Suppressor macrophage treated with lipopolysaccharide for 1 hour (primary cell): Measurements from ENCODE around the gene SLC36A2.
"Not testable (repeated sequence)": the region's sequence is repeated elsewhere in the genome, so short reads cannot be mapped to it uniquely, and the experiment has no call there.

Source experiments
- DNase-seq, 3 donors: peaks; one replicate each; pipeline ENCODE4 v3.0.0-alpha.2; 2020 to 2022

Gene SLC36A2

DNA sequence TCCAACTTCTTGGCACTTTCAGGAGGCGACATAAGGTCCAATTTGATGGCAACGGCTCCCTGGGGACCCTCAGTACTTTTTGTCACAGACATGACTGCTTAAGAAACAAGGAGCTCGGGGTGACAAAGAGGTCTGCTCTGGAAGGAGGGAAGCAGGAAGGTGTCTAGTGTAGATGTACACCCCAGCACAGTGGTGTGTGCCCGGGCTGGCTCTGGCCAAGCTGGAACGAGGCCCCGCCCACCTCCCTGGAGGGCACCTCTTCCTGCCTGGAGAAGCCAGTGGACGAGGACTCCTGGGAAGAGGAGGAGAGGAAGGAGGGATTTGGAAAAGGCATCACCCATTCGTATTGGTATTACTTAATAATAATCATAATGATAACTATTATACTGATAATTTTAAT lies at the start of gene SLC36A2:
Gene SLC36A2, minus strand, starts transcription at position 191 of the 400 bp plus-strand sequence. Its CDS starts 99 bp downstream, at position 92.
- no peak for DNase-seq

DNA sequence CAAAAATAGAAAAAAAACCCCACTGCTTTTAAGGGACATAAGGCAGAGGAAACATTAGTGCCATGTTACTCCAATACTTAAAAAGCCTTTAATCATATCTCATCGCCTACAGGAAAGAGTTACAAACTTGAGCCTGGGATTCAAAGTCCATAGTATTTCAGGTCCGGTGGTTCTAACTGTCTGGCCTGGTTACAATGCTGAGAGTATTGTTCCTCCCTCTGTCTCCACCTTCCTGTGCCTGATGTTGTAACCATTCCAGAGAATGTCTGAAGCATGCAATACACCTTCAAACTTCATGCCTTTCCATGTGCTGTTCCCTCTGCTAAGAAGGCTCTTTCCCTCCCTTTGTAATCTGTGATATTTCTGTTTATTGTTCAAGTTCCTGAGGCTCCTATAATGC lies 41.6 kb upstream of the SLC36A2 start:
- DNase-seq: no peak

DNA sequence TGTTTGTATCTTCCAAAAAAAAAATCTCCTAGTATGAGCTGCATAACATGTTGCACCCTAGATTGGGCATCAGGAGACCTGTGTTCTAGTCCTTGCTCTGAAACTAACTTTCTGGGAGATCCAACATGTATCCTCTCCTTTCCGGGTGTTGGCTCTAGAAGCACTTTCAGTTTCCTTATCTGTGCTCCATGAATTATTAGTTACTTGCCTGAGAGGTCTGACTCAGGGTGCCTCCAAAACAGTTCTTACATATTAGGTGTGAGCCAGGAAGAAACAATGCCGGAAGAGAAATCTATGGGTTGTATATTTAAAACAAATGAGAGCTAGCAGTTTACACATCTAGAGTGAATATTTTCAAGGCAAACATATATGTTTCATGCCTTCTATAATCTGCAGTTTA lies 36.7 kb upstream of the SLC36A2 start:
- DNase-seq: no peak

DNA sequence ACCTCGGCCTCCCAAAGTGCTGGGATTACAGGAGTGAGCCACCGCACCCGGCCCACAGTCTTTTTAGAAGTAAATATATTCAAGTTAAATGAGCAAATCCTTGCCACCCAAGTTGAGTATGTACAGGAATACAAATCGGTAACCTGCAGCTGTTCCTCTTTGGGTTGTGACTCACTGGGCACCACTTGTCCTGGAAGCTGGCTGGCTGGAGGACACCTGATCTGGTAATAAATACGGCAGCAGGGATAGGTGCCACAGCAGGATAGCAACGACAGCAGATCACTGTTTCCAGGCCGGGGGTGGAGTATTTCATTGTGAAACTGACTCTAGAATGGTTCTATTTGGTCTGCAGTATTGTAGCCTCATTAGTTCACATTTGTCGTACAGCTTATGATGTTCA lies 35.7 kb upstream of the SLC36A2 start:
- no peak for DNase-seq

DNA sequence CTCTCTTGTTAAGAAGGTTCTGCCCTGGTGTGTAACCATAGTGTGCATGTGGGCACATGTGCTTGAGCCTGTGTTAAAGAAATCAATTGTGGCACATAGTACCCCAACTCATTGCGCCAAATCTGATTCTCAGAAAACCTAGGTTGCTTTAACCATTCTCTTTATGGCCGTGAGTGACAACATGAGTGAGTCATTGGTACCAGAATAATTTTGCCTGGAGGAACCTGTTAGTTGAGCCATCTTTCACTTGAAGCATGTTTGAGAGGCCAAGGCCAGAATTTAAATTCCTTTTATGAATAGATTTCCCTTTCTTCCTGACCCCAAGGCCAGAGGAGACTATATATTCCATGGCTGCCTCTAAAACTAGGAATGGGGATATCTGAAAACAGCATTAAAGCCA lies 35.2 kb upstream of the SLC36A2 start:
- DNase-seq: no peak

DNA sequence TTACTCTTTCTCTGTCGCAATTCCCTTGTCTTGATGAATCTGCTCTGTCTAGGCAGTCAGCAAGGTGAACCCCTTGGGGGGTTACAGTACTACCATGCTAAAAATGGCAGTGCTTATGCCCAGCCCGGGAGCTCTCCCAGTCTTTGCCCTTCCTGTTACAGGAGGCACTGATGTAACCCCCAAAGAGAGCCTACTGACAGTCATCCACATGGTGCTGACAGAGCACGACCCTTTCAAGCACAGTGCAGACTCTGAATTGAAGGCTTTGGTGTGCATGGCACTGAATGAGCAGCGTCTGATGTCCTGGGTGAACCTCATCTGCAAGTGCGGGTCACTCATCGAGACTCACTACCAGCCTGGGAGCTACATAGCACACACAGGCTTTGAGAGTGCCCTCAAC lies 34.5 kb upstream of the SLC36A2 start:
- DNase-seq: no peak

DNA sequence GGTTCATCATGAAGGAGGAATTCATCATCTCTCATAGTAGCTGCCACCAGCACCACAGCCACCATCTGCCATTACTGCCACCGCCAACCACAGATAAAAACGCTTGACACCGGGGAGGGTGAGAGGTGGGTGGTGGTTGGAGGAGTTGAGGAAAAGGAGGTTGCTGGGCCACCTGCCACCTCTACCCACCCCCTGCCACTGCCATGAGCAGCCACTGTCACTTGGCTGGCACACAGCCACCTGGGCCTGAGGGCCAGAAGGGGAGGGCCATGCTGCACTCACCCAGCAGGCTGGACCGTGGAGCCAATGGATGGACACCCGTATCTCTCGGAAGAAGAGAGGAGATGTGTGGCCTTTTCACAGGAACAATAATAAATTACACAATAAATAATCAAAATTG lies 31.3 kb upstream of the SLC36A2 start:
- DNase-seq: no peak

DNA sequence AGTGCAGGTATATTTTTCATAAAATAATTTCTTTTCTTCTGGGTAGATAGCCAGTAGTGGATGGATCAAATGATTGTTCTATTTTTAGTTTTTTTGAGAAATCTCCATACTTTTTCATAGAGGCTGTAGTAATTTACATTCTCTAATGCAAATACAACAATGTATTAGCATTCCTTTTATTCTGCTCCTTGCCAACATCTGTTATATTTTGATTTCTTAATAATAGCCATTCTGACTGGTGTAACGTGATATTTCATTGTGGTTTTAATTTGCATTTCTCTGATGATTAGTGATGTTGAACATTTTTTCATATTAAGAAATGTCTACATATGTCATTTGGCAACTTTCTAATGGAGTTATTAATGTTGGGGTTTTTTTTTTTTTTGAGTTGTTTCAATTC lies 27.2 kb upstream of the SLC36A2 start:
- DNase-seq: no peak

DNA sequence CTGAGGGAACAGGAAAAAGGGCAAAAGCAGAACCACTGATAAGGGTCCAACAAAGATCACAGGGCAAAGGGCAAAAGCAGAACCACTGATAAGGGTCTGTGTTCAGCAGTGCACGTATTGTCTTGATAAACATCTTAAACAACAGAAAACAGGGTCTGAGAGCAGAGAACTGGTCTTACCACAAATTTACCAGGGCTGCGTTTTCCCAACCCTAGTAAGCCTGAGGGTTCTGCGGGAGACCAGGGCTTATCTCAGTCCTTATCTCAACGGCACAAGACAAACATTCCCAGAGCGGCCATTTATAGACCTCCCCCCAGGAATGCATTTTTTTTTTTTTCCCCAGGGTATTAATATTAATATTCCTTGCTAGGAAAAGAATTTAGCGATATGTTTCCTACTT lies 19.7 kb upstream of the SLC36A2 start:
- DNase-seq: not testable (repeated sequence)

DNA sequence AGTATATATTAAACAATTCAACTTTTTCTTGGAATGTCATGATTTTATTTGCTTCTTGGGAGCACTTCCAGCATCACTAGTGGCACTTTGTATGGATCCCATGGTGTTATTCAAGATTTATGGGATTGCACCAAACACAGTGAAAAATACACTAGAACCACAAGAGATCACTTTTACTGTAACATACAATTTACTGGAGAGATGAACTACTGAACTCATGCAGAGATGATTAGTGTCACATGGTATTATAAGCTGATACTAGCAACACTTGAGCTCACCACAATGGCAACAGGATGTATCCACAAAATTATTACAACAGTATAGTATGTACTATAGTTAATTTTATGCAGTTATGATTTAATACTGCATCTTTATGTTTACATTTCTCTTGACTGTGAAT lies 16.3 kb upstream of the SLC36A2 start:
- no peak for DNase-seq

DNA sequence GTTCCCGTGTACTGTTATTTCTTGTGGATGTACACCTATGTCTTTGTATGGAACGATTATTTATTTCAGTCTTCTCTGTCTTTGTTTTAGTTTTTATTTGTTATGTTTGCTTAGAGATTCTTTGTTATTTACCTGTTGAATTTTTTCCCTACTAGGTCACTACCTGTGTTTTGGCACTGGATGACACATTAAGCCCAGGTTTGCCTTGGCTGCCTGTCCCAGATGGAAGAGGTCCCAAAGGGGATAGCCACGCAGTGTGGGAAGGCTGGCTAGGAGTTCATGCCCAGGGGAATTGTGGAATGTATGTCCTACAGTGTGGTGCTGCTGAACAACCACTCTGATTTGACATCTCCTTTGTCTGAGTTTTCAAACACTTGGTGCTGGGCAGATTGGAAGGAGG lies 15.6 kb upstream of the SLC36A2 start:
- DNase-seq: no peak

DNA sequence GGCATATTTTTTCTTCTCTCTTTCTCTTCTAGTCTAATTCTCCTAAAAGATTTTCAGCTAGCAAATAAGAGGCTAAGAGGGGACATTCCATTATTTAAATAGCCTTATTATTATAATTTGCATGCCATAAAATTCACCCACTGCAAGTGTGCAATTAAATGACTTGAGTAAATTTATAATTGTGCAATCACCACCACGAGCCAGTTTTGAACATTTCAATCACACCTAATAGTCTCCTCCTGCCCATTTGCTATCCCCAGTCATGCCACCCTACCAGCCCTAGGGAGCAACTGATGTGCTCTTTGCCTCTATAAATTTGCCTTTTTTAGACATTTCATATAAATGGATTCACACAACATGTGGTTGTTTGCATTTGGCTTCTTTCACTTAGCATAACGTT lies 12.0 kb upstream of the SLC36A2 start:
- DNase-seq: no peak

DNA sequence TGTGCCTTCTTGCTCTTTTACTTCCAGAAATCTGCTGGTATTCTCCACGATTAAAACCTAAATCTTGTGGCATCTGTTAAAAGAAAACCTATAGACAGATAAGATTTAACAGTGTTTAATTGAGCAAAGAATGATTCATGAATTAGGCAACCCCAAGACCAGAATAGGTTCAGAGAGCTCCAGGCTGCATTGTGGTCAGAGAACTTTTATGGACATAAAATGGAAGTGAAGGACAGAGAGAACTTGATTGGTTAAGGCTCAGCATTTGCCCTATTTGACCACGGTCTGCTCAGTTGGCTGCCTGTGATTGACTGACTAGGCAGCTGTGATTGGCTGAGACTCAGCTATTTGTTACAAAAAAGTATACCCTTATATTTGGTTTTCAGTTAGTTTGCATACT lies 10.4 kb upstream of the SLC36A2 start:
- peak in 1 of 3 donors; percentile 14 for DNase-seq

DNA sequence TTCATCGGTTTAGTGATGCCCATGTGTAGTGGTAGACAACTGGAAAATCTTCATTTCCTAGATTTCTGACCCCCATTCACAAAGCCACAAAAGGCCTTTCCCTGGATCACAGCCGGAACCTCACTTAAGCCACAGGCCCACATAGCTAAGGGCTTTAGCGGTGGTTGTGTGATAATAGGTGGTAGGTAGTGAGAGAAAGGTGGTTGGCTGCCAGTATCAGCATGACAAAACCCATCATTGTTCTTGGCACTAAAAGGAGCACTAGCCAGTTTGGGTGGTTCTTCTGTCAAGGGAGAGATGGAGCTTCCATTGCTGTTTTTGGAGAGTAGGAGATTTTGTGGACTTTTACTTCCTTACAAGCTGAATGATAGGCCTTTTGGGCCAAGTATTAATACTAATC lies 9.7 kb upstream of the SLC36A2 start:
- DNase-seq: no peak

DNA sequence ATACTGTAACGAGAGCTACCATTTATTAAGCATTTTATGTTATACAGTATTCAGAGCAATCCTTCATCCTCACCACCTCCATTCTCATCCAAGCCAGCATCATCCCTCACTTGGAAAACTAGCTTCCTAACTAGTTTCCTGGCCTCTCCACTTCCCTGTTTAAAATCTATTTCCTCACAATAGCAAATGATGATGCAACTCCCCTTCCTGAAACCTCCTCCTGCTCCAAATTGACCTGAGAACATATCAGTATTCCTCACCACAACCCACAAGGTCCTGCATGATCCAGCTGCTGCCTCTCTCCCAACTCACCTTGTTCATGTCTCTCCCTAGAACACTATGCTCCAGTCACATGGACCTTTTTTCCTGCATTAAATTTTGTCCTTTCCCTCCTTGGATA lies 4.3 kb upstream of the SLC36A2 start:
- DNase-seq: peak; percentile 17 to 51 (median 33)

DNA sequence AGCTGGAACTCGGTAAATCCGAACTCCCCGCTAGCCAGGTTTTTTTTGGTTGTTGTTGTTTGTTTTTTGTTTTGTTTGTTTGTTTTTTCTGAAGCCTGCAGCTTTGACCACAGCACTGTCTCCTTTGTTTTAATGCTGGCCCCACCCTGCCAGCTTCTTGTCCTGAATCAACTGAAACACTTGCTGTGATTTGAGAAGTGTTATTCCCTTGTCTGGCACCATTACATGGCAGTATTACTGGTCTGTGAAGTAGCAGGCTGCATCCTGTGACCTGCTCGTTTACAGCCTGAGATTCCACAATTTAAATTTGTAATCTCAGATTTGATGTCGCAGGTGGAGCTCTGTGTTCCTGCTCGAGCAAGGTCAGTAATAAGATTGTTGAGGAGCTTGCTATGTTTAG lies 1.4 kb upstream of the SLC36A2 start:
- DNase-seq: no peak

DNA sequence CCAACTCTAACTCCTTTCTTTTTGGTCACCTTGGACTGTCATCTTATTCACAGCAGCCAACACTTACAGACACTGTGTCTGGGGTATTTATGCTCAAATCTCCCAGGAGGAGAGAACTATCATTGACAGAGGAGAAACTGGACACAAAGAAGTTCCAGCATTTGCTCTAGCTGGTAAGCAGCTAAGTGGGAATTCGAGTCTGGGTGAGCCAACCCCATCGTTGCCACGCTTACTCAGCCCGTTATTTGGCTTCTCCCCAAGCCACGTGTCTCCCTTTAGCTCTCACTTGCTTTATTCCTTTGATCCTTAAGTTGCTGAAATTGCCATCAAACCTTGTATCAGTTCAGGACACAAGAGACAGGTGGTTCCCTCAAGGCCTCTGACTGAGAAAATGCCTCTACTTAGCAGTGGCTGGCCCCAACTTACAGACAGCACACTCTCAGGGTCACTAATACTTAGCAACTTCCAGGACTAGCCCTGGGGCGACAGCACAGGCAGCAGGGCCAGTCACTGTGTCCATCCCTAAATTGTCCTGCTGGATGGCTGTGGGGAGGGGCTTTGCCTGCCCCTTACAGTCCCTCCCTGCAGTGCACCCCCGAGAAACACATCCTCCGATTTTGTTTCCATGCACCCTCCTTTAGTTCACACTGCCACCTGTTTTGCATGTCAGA lies 1.4 kb downstream of the SLC36A2 start:
- DNase-seq: no peak

DNA sequence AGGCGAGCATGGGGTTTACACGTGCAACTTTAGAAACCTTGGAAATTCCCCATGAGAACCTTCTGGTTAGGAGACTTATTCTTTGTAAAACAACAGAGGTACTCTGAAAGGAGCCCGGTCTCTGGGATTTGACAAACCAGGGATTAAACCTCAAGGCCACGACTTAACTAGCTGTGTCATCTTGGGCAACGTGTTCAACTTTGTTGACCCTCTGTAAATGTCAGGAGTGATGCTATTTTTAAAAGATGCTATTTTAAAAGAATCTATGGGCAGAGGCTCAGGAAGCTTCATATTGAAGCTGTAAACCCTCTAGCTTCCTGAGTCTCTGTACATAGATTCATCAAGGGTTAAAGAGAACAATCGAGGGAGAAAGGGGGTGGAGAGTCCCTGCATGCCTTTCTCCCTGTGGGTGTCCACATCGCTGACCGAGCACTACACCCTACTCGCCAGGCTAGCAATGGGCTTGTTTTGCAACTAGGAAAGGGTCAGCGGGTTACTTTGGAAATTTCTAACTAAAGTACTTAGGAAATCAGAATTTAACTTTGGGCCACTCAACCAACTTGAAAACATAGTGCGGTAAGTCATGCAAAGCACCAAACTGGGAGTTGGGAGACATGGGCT lies 2.1 kb downstream of the SLC36A2 start:
- peak; percentile 30 to 33 (median 30) for DNase-seq

DNA sequence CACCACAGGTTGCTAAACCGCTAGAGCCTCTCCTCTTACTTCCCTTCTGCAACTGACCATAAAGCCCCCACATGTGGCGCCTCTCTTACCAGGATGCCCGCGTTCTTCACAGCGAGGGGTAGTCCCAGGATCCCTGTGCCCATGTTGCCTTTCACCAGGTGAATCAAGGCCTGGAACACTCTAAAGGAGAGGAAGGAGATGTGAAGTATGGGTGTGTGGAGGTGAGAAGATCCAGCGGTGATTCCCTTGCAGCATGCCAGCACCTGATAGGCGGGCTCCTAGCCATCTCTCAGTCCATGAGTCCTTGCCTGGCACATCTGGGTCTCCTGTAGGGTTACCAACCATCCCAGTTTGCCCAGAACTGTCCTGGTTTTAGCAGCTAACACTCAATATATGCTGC lies 3.3 kb downstream of the SLC36A2 start:
- no peak for DNase-seq

DNA sequence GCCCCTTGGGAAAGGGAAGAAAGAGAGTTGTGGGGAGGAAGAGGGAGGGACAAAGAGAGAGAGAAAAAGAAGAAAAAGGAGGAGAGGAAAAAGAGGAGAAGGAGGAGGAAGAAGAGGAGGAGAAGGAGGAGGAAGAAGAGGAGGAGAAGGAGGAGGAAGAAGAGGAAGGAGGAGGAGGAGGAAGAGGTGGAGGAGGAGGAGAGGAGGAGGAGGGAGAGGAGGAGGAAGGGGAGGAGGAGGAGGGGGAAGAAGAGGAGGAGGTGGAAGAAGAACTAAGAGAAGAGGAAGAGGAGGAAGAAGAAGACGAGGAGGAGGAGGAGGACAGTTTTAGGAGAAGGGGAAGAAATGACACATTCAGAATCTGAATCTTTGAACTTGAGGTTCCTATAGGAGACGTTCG lies 7.4 kb downstream of the SLC36A2 start:
- no peak for DNase-seq

DNA sequence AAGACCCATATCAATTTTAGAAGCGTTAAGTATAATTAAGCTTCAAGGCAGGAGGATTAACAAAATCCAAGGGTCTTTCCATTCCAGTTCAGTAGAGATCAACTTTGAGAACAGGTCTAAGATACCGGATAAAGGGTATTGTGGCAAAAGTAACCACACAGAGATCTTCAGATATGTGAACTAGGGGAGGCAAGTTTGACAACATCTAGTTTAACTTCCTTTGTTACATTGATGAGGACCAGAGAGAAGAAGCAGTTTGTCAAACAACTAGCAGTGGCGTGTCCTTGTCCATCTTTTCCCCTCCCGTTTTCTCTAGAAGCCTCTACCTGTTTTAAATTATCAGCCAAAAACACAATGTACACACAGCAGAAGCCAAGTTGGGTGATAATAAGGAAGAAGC lies 8.6 kb downstream of the SLC36A2 start:
- no peak for DNase-seq

DNA sequence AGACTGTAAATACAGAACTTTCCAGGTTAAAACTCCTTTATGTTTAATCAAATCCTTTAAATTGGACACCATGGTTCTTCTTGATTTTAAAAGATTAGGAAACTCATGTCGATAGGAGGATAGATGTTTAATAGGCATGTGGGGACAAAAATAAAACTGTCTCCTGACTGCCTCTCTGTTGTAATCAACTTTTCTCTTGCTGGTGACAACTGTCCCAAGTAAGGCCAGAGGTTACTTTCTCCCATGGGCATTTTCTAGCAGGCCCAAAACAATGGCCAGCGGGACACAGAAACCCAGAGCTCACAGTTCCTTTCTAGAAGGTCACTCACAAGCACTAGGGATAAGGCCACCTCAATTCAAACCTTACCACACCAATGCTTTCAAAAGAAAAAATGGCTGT lies 14.5 kb downstream of the SLC36A2 start:
- no peak for DNase-seq

DNA sequence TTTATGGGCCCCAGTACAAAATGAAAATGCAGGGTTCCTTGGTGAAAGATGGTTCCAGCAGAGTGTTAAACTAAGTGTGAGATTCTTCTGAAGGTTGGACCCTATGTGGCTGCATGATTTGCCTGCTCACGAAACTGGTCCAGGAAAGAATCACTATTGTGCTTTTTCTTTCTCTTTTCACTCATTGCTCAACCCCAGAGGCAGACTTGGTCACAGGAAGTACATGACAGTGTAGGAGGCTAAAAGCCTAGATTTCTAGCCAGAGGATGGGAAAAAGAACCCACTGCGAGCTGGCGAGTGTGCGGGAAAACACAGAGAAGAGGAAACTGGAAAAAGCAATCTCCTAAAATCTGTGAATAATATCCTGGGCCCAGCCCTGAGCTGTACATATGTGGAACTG lies 18.6 kb downstream of the SLC36A2 start:
- peak; percentile 71 to 79 (median 76) for DNase-seq

DNA sequence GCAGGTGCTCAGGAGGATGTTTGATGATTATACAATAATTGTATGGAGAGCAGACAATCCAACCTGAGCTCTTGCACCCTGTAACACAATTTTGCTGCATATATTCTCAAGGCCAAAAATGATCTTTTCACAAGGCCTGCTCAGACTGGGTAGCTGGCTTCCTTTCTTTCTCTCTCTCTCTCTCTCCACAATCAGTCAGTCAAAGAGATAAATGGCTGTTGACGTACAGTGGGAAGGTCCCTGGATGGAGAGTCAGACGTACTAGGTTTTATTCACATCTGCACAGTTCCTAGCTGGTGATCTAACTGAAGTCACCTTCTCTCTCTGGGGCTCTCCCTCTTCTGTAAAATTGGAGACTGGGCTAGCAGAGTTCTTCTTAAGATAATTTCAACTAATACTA lies 19.8 kb downstream of the SLC36A2 start:
- no peak for DNase-seq

DNA sequence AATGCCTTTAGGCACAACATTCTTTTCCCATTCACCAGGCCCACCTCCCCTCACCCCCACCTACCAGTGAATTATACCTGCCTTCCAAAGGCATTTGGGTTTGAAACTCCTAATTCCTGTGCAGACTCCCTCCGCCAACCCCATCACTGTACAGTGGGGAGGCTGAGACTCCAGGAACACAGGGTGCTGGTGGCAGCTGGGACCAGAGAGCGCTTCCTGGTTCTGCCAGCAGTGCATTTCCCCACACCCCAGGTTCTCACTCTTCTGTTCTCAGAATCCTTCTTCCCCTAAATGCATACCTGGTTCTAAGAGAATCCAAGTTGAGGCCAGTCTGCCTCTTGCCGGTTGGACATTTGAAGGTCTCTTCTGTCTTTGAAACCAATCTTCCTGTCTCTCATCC lies 21.1 kb downstream of the SLC36A2 start:
- DNase-seq: no peak
